Central memory CD8-positive, alpha-beta T cell (primary cell): ENCODE data around the gene TCERG1L.

Experiments used
- ATAC-seq: fragments of 150-1000 bp; cut with Tn5 transposase; replicated peaks from 2 replicates; pipeline ENCODE4 v1.10.0; 2022; ENCODE audit warnings: mild to moderate bottlenecking, moderate FRiP score, moderate number of reproducible peaks; ENCODE audit not compliant: poor library complexity, severe bottlenecking; ENCODE audit errors: extremely low read depth
- DNase-seq, 2 donors: peaks; one replicate each; pipeline ENCODE4 v3.0.0; 2021; ENCODE audit warnings: low spot score in 2 of 2
- H3K27ac Mint-ChIP-seq: one replicate; pipeline ENCODE4 v1.8.0; 2022; ENCODE audit warnings: low read depth, mild to moderate bottlenecking, moderate library complexity, mixed read lengths
- H3K27me3 Mint-ChIP-seq: one replicate; pipeline ENCODE4 v1.8.0; 2022; ENCODE audit warnings: mixed read lengths
- H3K36me3 Mint-ChIP-seq: one replicate; pipeline ENCODE4 v1.8.0; 2022; ENCODE audit warnings: mild to moderate bottlenecking, moderate library complexity, mixed read lengths; ENCODE audit not compliant: insufficient read depth
- H3K4me1 Mint-ChIP-seq: one replicate; pipeline ENCODE4 v1.8.0; 2022; ENCODE audit warnings: mixed read lengths
- H3K4me3 Mint-ChIP-seq: one replicate; pipeline ENCODE4 v1.8.0; 2022; ENCODE audit warnings: mild to moderate bottlenecking, moderate library complexity, mixed read lengths
- H3K9me3 Mint-ChIP-seq: one replicate; pipeline ENCODE4 v1.8.0; 2022; ENCODE audit warnings: mixed read lengths

The TCERG1L gene

GRCh38 chr10:131200856-131201470 is 110.6 kb downstream of the TCERG1L start:
- ATAC-seq, result no peak
- no peaks in the 10 kb centered on the region for H3K36me3 Mint-ChIP-seq
- H3K9me3 Mint-ChIP-seq, result peaks cover 4% of the 10 kb centered on the region
- no peaks in the 10 kb centered on the region for H3K4me1 Mint-ChIP-seq
- H3K27me3 Mint-ChIP-seq, result no peaks in the 10 kb centered on the region
- no peak for DNase-seq
- no peak overlapping the region for H3K4me3 Mint-ChIP-seq
- no peak overlapping the region for H3K27ac Mint-ChIP-seq

- Mint-ChIP-seq H3K4me1 (no peaks in the 10 kb centered on the region), H3K36me3 (no peaks in the 10 kb centered on the region), H3K27ac (no peak overlapping the region), H3K27me3 (no peaks in the 10 kb centered on the region), H3K4me3 (no peak overlapping the region), H3K9me3 (peaks cover 4% of the 10 kb centered on the region)
- DNase-seq, result no peak
- no peak for ATAC-seq
Measured at GRCh38 chr10:131199646-131200045, 111.9 kb downstream of the TCERG1L start.

- Mint-ChIP-seq H3K27ac (no peak overlapping the region), H3K27me3 (no peaks in the 10 kb centered on the region), H3K9me3 (peaks cover 4% of the 10 kb centered on the region), H3K36me3 (no peaks in the 10 kb centered on the region), H3K4me1 (no peaks in the 10 kb centered on the region), H3K4me3 (no peak overlapping the region)
- DNase-seq (peak in 1 of 2 donors; percentile 5), ATAC-seq (no peak)
Measured at GRCh38 chr10:131198843-131199242, 112.7 kb downstream of the TCERG1L start.

- ATAC-seq, result no peak
Measured at GRCh38 chr10:131198401-131198800, 113.1 kb downstream of the TCERG1L start.

GRCh38 chr10:131196176-131196885 is 115.2 kb downstream of the TCERG1L start:
- H3K27me3 Mint-ChIP-seq, result no peaks in the 10 kb centered on the region
- no peak overlapping the region for H3K27ac Mint-ChIP-seq
- H3K36me3 Mint-ChIP-seq, result no peaks in the 10 kb centered on the region
- no peak overlapping the region for H3K4me3 Mint-ChIP-seq
- H3K9me3 Mint-ChIP-seq, result peaks cover 15% of the 10 kb centered on the region
- no peak for DNase-seq
- ATAC-seq, result no peak
- no peaks in the 10 kb centered on the region for H3K4me1 Mint-ChIP-seq

More at GRCh38 chr10:131198401-131198800, 113.1 kb downstream of the TCERG1L start:
- peaks cover 4% of the 10 kb centered on the region for H3K9me3 Mint-ChIP-seq
- H3K27ac Mint-ChIP-seq, result no peak overlapping the region
- no peak for DNase-seq
- H3K27me3 Mint-ChIP-seq, result no peaks in the 10 kb centered on the region
- H3K36me3 Mint-ChIP-seq, result no peaks in the 10 kb centered on the region
- H3K4me3 Mint-ChIP-seq, result no peak overlapping the region
- no peaks in the 10 kb centered on the region for H3K4me1 Mint-ChIP-seq

GRCh38 chr10:131195558-131196159 is 115.9 kb downstream of the TCERG1L start:
- H3K9me3 Mint-ChIP-seq, result peaks cover 18% of the 10 kb centered on the region
- ATAC-seq, result no peak
- H3K4me1 Mint-ChIP-seq, result no peaks in the 10 kb centered on the region
- no peak overlapping the region for H3K27ac Mint-ChIP-seq
- no peak overlapping the region for H3K4me3 Mint-ChIP-seq
- no peaks in the 10 kb centered on the region for H3K36me3 Mint-ChIP-seq
- no peaks in the 10 kb centered on the region for H3K27me3 Mint-ChIP-seq
- peak in 1 of 2 donors; percentile 4 for DNase-seq

- H3K4me3 Mint-ChIP-seq, result no peak overlapping the region
- ATAC-seq, result no peak
- H3K4me1 Mint-ChIP-seq, result no peaks in the 10 kb centered on the region
- H3K27me3 Mint-ChIP-seq, result no peaks in the 10 kb centered on the region
- peak in 1 of 2 donors; percentile 1 for DNase-seq
- peaks cover 20% of the 10 kb centered on the region for H3K9me3 Mint-ChIP-seq
- no peaks in the 10 kb centered on the region for H3K36me3 Mint-ChIP-seq
- no peak overlapping the region for H3K27ac Mint-ChIP-seq
Measured at GRCh38 chr10:131195116-131195515, 116.4 kb downstream of the TCERG1L start.

GRCh38 chr10:131193923-131194322 is 117.6 kb downstream of the TCERG1L start:
- H3K27me3 Mint-ChIP-seq, result no peaks in the 10 kb centered on the region
- DNase-seq (no peak), ATAC-seq (no peak)
- H3K27ac Mint-ChIP-seq, result no peak overlapping the region
- H3K36me3 Mint-ChIP-seq, result no peaks in the 10 kb centered on the region
- peaks cover 20% of the 10 kb centered on the region for H3K9me3 Mint-ChIP-seq
- no peak overlapping the region for H3K4me3 Mint-ChIP-seq
- no peaks in the 10 kb centered on the region for H3K4me1 Mint-ChIP-seq

DNA sequence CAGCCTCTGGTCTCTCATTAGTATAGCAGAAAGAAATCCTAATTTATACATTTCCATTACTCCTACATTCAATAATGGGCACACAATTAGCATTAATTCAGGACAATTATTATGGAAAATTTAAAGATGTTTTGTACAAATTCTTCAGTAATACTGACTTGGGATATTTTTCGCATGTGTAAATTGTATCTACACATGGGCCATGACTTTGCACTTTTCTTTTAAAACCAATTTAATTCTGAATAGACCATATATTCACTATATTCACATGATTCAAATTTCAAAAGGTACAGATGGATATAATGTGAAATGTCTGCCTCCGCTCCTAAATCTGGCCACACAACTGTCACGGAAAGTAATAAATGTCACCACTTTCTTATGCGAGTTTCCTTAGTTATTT is 123.0 kb downstream of the TCERG1L start:
- Mint-ChIP-seq H3K27me3 (no peaks in the 10 kb centered on the region), H3K4me1 (no peaks in the 10 kb centered on the region), H3K4me3 (no peak overlapping the region), H3K27ac (no peak overlapping the region), H3K36me3 (no peaks in the 10 kb centered on the region), H3K9me3 (peaks cover 27% of the 10 kb centered on the region)
- DNase-seq, result no peak
- ATAC-seq, result no peak

DNA sequence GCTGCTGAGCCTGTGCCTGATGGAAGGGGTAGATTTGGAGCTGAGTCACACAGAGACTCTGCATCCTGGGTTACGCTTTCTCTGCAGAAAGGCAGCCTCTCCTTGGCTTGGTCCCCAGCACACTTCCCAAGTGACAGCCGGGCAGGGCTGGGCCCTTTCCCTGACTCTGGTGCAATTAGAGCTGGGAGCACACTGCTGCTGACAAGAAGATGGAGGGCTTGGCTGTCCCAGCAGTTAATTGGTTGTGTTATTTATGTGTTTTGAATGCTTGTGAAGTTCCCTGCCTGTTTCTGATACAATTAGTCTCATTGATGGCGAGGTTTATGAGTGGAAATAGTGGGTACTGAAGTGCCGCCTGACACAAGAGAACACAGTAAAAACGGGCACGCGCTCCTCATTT is 123.6 kb downstream of the TCERG1L start:
- Mint-ChIP-seq H3K4me1 (no peaks in the 10 kb centered on the region), H3K27ac (no peak overlapping the region), H3K4me3 (no peak overlapping the region), H3K27me3 (no peaks in the 10 kb centered on the region), H3K9me3 (peaks cover 27% of the 10 kb centered on the region), H3K36me3 (no peaks in the 10 kb centered on the region)
- DNase-seq (no peak), ATAC-seq (no peak)

- DNase-seq (no peak), ATAC-seq (no peak)
- no peak overlapping the region for H3K4me3 Mint-ChIP-seq
- H3K36me3 Mint-ChIP-seq, result no peaks in the 10 kb centered on the region
- H3K27me3 Mint-ChIP-seq, result no peaks in the 10 kb centered on the region
- peaks cover 22% of the 10 kb centered on the region for H3K9me3 Mint-ChIP-seq
- H3K4me1 Mint-ChIP-seq, result no peaks in the 10 kb centered on the region
- H3K27ac Mint-ChIP-seq, result no peak overlapping the region
Measured at GRCh38 chr10:131187274-131187673, 124.2 kb downstream of the TCERG1L start.

DNA sequence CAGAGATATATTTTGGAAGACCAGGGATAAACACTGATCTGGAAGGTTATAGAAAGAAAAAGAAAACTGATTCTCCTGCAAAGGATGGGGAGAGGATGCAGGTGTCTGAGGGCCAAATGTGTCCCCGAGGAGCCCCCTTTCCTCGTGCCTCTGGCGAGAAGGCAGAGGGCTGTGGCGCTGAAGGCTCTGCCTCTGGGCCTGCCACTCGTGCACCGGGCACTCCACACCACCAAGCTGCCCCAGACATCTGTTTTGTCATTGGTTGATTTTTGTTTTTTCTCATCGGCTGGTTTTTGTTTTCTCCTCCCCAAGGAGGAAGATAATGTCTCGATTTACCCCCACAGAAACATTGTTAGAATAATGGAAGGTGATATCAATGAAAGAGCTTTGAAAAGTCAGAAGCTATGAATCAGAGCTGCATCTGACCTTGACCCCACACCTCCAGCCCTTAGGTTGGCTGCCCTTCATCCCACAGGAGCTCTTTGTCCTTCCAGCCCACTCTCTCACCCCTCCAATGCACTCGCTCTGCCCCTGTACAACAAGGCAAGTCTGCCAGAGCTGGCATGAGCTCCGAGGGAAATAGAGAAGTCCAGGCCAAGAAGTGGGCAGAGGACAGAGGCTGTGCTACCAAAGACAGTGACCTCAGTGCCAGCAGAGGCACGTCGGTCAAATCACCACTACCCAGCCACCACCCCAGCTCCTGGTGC is 124.8 kb downstream of the TCERG1L start:
- Mint-ChIP-seq H3K27ac (no peak overlapping the region), H3K4me3 (no peak overlapping the region), H3K27me3 (no peaks in the 10 kb centered on the region), H3K9me3 (peaks cover 18% of the 10 kb centered on the region), H3K4me1 (no peaks in the 10 kb centered on the region), H3K36me3 (no peaks in the 10 kb centered on the region)
- DNase-seq (no peak), ATAC-seq (no peak)
